ENCODE results near the gene TPSB2. TPM values are rescaled to one million over a fixed set of nuclear protein-coding genes. Genes with fewer than 3 reads are reported as not detected.
"Not testable (repeated sequence)": the region's sequence is repeated elsewhere in the genome, so short reads cannot be mapped to it uniquely, and the experiment has no call there.

TPSB2 gene
- total RNA-seq (1 to 10 TPM in 1 of 5 donors, under 1 TPM in 3, not detected in 1; 0.32 to 4.3 (median 0.52) TPM), total RNA-seq (0 to 1.6 (median 0.15) reads per million in 29 experiments)
- total RNA-seq (2013): not detected

GRCh38 chr16:1230084-1230470, at the start of gene TPSB2:
Gene TPSB2 (minus strand): TSS chr16:1230184. CDS start chr16:1229951, 233 bp downstream.
- H3K4me3 Mint-ChIP-seq; CTCF ChIA-PET; DNase-seq; H3K4me1 Mint-ChIP-seq; H3K36me3 ChIP-seq (ENCODE audit: control insufficient read depth in 2 of 2, extremely low read depth in 1 of 2, insufficient read depth in 1 of 2, low read length in 1 of 2); H3K36me3 Mint-ChIP-seq; H3K4me3 ChIP-seq (ENCODE audit: control insufficient read depth in 1 of 2, extremely low read depth in 1 of 2, low read length in 1 of 2); H3K4me1 ChIP-seq (ENCODE audit: control insufficient read depth in 1 of 2, extremely low read depth in 1 of 2, insufficient read depth in 2 of 2, low read length in 2 of 2); H3K9me3 Mint-ChIP-seq; H3K27me3 Mint-ChIP-seq; H3K27ac ChIP-seq (ENCODE audit: low read length); H3K27ac Mint-ChIP-seq; H3K9me3 ChIP-seq; ATAC-seq (replicated peaks in 1 of 4); POLR2A ChIA-PET; H3K27me3 ChIP-seq (replicated peaks in 1 of 2; ENCODE audit: control insufficient read depth in 2 of 2, extremely low read depth in 1 of 2, insufficient read depth in 2 of 2, low read length in 1 of 2): not testable (repeated sequence)
- no CpG with 5 or more reads among the region's 11 CpGs for WGBS (ENCODE audit: insufficient coverage)

DNA sequence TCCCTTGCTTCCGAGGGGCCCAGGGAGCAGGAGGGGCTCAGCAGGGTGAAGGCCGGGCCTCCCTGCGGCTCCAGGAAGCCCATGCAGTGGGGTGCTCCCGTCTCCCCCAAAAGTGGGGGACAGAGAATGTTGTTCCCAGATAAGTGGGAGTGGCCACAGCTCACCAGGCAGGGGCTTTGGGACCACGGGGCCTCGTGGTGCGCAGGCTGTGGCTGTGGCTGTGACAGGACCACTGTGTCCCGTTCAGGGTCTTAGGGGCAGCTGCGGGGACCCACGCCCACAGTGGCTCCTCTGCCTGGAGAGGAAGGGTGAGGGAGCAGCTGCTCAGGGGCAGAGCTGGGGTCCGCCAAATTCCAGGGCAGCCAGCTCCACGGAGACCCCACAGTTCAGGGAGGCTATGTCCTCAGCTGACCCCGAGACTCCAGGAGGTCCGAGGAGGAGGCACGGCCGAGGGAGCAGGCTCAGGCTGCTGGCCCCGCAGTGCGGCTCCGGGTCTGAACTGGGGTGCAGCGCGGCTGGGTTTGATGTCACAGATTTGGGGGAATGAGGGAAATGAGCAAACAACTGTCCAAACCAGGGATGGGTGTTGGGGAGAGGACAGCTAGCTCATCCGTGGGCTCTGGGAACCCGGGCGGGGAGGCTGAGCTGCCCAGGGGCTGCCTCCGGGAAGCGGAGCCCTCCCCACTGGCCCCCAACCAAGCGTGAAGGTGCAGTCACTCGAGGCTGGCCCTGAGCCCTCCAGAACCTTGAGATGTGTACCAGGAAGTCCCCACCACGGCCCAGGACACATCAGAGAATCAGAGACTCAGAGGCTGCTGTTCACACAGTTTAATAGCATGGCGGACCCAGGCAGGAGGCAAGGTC, 49.3 kb upstream of the TPSB2 start:
- peaks cover 0 to 62% of the 10 kb centered on the region in 2 experiments for H3K27me3 ChIP-seq (replicated peaks in 1 of 2; ENCODE audit: control insufficient read depth in 2 of 2, extremely low read depth in 1 of 2, insufficient read depth in 2 of 2, low read length in 1 of 2)
- H3K36me3 ChIP-seq (ENCODE audit: control insufficient read depth in 2 of 2, extremely low read depth in 1 of 2, insufficient read depth in 1 of 2, low read length in 1 of 2): no peaks in the 10 kb centered on the region
- Mint-ChIP-seq H3K9me3 (no peaks in the 10 kb centered on the region), H3K4me3 (no peak overlapping the region), H3K4me1 (no peaks in the 10 kb centered on the region), H3K27me3 (peaks cover 11 to 18% of the 10 kb centered on the region in 2 donors), H3K36me3 (no peaks in the 10 kb centered on the region), H3K27ac (no peak overlapping the region)
- DNase-seq (no peak), ATAC-seq (replicated peaks in 1 of 4) (no peak)
- POLR2A ChIA-PET: no interaction called here
- no peaks in the 10 kb centered on the region for H3K4me1 ChIP-seq (ENCODE audit: control insufficient read depth in 1 of 2, extremely low read depth in 1 of 2, insufficient read depth in 2 of 2, low read length in 2 of 2)
- H3K27ac ChIP-seq (ENCODE audit: low read length): no peak overlapping the region
- WGBS (ENCODE audit: insufficient coverage): 76% methylated on average over 22 of the region's 30 CpGs
- H3K4me3 ChIP-seq (ENCODE audit: control insufficient read depth in 1 of 2, extremely low read depth in 1 of 2, low read length in 1 of 2): no peak overlapping the region
- CTCF ChIA-PET: no interaction called here
- no peaks in the 10 kb centered on the region for H3K9me3 ChIP-seq

GRCh38 chr16:1278477-1278876, 48.5 kb upstream of the TPSB2 start:
- H3K27me3 ChIP-seq (replicated peaks in 1 of 2; ENCODE audit: control insufficient read depth in 2 of 2, extremely low read depth in 1 of 2, insufficient read depth in 2 of 2, low read length in 1 of 2): peaks cover 0 to 58% of the 10 kb centered on the region in 2 experiments
- no peak for ATAC-seq (replicated peaks in 1 of 4)
- no peak for DNase-seq
- Mint-ChIP-seq H3K4me1 (no peaks in the 10 kb centered on the region), H3K9me3 (no peaks in the 10 kb centered on the region), H3K36me3 (no peaks in the 10 kb centered on the region), H3K27me3 (peaks cover 11 to 14% of the 10 kb centered on the region in 2 donors), H3K4me3 (no peak overlapping the region), H3K27ac (no peak overlapping the region)
- H3K4me1 ChIP-seq (ENCODE audit: control insufficient read depth in 1 of 2, extremely low read depth in 1 of 2, insufficient read depth in 2 of 2, low read length in 2 of 2): no peaks in the 10 kb centered on the region
- ChIA-PET POLR2A (no interaction called here), CTCF (no interaction called here)
- H3K36me3 ChIP-seq (ENCODE audit: control insufficient read depth in 2 of 2, extremely low read depth in 1 of 2, insufficient read depth in 1 of 2, low read length in 1 of 2): no peaks in the 10 kb centered on the region
- H3K4me3 ChIP-seq (ENCODE audit: control insufficient read depth in 1 of 2, extremely low read depth in 1 of 2, low read length in 1 of 2): no peak overlapping the region
- H3K9me3 ChIP-seq: no peaks in the 10 kb centered on the region
- H3K27ac ChIP-seq (ENCODE audit: low read length): no peak overlapping the region
- WGBS (ENCODE audit: insufficient coverage): 38% methylated on average over 18 of the region's 18 CpGs

- Histone ChIP-seq H3K9me3 (no peaks in the 10 kb centered on the region), H3K36me3 (ENCODE audit: control insufficient read depth in 2 of 2, extremely low read depth in 1 of 2, insufficient read depth in 1 of 2, low read length in 1 of 2) (no peaks in the 10 kb centered on the region), H3K27ac (ENCODE audit: low read length) (no peak overlapping the region), H3K27me3 (replicated peaks in 1 of 2; ENCODE audit: control insufficient read depth in 2 of 2, extremely low read depth in 1 of 2, insufficient read depth in 2 of 2, low read length in 1 of 2) (peaks cover 0 to 64% of the 10 kb centered on the region in 2 experiments), H3K4me1 (ENCODE audit: control insufficient read depth in 1 of 2, extremely low read depth in 1 of 2, insufficient read depth in 2 of 2, low read length in 2 of 2) (no peaks in the 10 kb centered on the region), H3K4me3 (ENCODE audit: control insufficient read depth in 1 of 2, extremely low read depth in 1 of 2, low read length in 1 of 2) (no peak overlapping the region)
- WGBS (ENCODE audit: insufficient coverage): 65% methylated on average over 17 of the region's 21 CpGs
- H3K4me1 Mint-ChIP-seq: no peaks in the 10 kb centered on the region
- POLR2A ChIA-PET: no interaction called here
- H3K27me3 Mint-ChIP-seq: peaks cover 14 to 20% of the 10 kb centered on the region in 2 donors
- DNase-seq (no peak), ATAC-seq (replicated peaks in 1 of 4) (no peak)
- H3K36me3 Mint-ChIP-seq: no peaks in the 10 kb centered on the region
- CTCF ChIA-PET: no interaction called here
- no peak overlapping the region for H3K27ac Mint-ChIP-seq
- H3K4me3 Mint-ChIP-seq: no peak overlapping the region
- H3K9me3 Mint-ChIP-seq: no peaks in the 10 kb centered on the region
These were observed 47.8 kb upstream of the TPSB2 start for GRCh38 chr16:1277617-1278282.

DNA sequence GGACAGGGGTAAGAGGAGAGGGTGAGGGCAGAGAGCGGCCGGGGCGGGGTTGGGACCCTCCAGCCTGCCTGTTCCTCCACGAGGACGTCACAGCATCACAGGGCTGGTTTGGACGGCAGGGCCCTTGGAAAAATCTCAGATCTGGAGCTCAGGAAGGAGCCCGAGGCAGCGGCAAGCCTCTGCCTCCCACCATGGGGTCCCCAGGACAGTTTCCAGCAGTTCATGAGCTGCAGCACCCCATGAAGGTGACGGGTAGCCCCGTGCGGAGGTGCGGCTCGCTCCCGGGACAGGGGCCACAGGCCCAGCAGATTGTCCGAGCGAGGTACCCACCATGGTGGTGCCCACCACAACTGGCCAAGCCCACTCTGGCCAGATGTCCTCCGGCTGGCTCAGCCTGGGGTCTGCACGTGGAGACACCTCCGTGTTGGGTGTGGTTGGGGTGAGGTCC, 47.2 kb upstream of the TPSB2 start:
- H3K36me3 Mint-ChIP-seq: no peaks in the 10 kb centered on the region
- Histone ChIP-seq H3K27ac (ENCODE audit: low read length) (no peak overlapping the region), H3K4me1 (ENCODE audit: control insufficient read depth in 1 of 2, extremely low read depth in 1 of 2, insufficient read depth in 2 of 2, low read length in 2 of 2) (peaks cover 0 to 3% of the 10 kb centered on the region in 2 experiments), H3K9me3 (no peaks in the 10 kb centered on the region), H3K4me3 (ENCODE audit: control insufficient read depth in 1 of 2, extremely low read depth in 1 of 2, low read length in 1 of 2) (no peak overlapping the region), H3K36me3 (ENCODE audit: control insufficient read depth in 2 of 2, extremely low read depth in 1 of 2, insufficient read depth in 1 of 2, low read length in 1 of 2) (no peaks in the 10 kb centered on the region), H3K27me3 (replicated peaks in 1 of 2; ENCODE audit: control insufficient read depth in 2 of 2, extremely low read depth in 1 of 2, insufficient read depth in 2 of 2, low read length in 1 of 2) (peaks cover 0 to 67% of the 10 kb centered on the region in 2 experiments)
- ATAC-seq (replicated peaks in 1 of 4) (no peak), DNase-seq (no peak)
- peaks cover 0 to under 1% (median 0%) of the 10 kb centered on the region in 3 donors for H3K4me1 Mint-ChIP-seq
- CTCF ChIA-PET: no interaction called here
- H3K27ac Mint-ChIP-seq: no peak overlapping the region
- 67% methylated on average over 12 of the region's 19 CpGs for WGBS (ENCODE audit: insufficient coverage)
- H3K27me3 Mint-ChIP-seq: peaks cover 15 to 24% of the 10 kb centered on the region in 2 donors
- no peaks in the 10 kb centered on the region for H3K9me3 Mint-ChIP-seq
- no peak overlapping the region for H3K4me3 Mint-ChIP-seq
- POLR2A ChIA-PET: no interaction called here

DNA sequence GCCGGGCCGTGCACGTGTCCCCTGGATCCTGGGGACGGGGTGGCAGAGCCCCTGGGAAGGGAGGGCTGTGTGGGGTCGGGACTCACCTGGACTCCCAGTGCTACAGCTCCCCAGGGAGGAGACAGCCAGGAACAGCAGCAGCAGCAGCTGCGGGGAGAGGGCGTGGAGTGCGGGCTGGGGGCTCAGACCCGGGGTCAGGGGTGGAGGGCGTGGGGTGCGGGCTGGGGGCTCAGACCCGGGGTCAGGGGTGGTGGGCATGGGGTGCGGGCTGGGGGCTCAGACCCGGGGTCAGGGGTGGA, 46.5 kb upstream of the TPSB2 start:
- H3K27ac ChIP-seq (ENCODE audit: low read length): no peak overlapping the region
- 92% methylated on average over 4 of the region's 14 CpGs for WGBS (ENCODE audit: insufficient coverage)
- no peaks in the 10 kb centered on the region for H3K36me3 ChIP-seq (ENCODE audit: control insufficient read depth in 2 of 2, extremely low read depth in 1 of 2, insufficient read depth in 1 of 2, low read length in 1 of 2)
- no peaks in the 10 kb centered on the region for H3K36me3 Mint-ChIP-seq
- H3K27me3 ChIP-seq (replicated peaks in 1 of 2; ENCODE audit: control insufficient read depth in 2 of 2, extremely low read depth in 1 of 2, insufficient read depth in 2 of 2, low read length in 1 of 2): peaks cover 0 to 71% of the 10 kb centered on the region in 2 experiments
- no peak overlapping the region for H3K27ac Mint-ChIP-seq
- no peaks in the 10 kb centered on the region for H3K9me3 Mint-ChIP-seq
- ChIA-PET CTCF (no interaction called here), POLR2A (no interaction called here)
- no peak overlapping the region for H3K4me3 Mint-ChIP-seq
- peaks cover 15 to 25% of the 10 kb centered on the region in 2 donors for H3K27me3 Mint-ChIP-seq
- no peaks in the 10 kb centered on the region for H3K9me3 ChIP-seq
- peaks cover 0 to 2% (median under 1%) of the 10 kb centered on the region in 3 donors for H3K4me1 Mint-ChIP-seq
- H3K4me3 ChIP-seq (ENCODE audit: control insufficient read depth in 1 of 2, extremely low read depth in 1 of 2, low read length in 1 of 2): no peak overlapping the region
- DNase-seq (no peak), ATAC-seq (replicated peaks in 1 of 4) (no peak)
- H3K4me1 ChIP-seq (ENCODE audit: control insufficient read depth in 1 of 2, extremely low read depth in 1 of 2, insufficient read depth in 2 of 2, low read length in 2 of 2): peaks cover 0 to 9% of the 10 kb centered on the region in 2 experiments

Measured in T-cell (primary cell).